Mammary epithelial cell (primary cell): ENCODE results near the gene MAPK14.

Experiments used
- CTCF ChIP-seq, 2 donors: IDR thresholded peaks in 1 of 2; conservative IDR thresholded peaks in 1 of 2; 2 replicates each; pipeline ENCODE4 v1.5.1; 2011 to 2012; ENCODE audit warnings: inconsistent platforms in 2 of 2, low read length in 2 of 2, mild to moderate bottlenecking in 2 of 2, control low read depth in 1 of 2, low read depth in 1 of 2; ENCODE audit not compliant: insufficient read depth in 1 of 2; ENCODE audit errors: extremely low read depth in 1 of 2
- EZH2 ChIP-seq: IDR thresholded peaks from 2 replicates; pipeline ENCODE4 v1.6.1; 2012; ENCODE audit warnings: low read length, inconsistent platforms, borderline replicate concordance

GRCh38 chr6:36018339-36018738 lies 9.3 kb upstream of the MAPK14 start:
- TF ChIP-seq CTCF (conservative IDR thresholded peaks at IDR 0.05 in 1 of 2, IDR thresholded peaks at IDR 0.05 in 1 of 2; ENCODE audit: extremely low read depth in 1 of 2, insufficient read depth in 1 of 2, low read depth in 1 of 2, low read length in 2 of 2): no peak
- no peak for TF ChIP-seq EZH2
